Raji (cell line): ENCODE results near the gene PEBP1.

Source experiments
- POLR2A ChIP-seq: IDR thresholded peaks from 2 replicates; pipeline ENCODE4 v1.6.1; 2011; ENCODE audit warnings: low read depth, low read length, control low read depth; ENCODE audit not compliant: insufficient read depth

The PEBP1 gene

DNA sequence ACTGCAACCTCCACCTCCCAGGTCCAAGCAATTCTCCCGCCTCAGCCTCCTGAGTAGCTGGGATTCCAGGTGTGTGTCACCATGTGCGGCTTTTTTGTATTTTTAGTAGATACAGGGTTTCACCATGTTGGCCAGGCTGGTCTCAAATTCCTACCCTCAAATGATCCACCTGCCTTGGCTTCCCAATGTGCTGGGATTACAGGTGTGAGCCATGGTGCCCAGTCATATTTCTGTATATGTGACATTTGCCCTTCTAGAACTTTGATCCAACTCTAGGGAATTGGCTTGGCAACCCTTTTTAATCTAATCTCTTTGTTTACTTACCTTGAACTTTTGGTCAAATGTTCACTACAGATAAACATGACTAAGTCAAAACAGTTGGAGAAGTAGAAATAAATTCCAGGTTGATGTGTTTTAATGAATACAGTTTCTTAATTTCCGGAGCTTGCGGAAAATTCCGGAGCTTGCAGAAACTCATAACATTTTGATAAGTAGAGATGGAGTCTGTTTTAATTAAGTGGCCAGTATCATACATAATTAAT is 11.5 kb upstream of the PEBP1 start:
- TF ChIP-seq POLR2A, result no peak

DNA sequence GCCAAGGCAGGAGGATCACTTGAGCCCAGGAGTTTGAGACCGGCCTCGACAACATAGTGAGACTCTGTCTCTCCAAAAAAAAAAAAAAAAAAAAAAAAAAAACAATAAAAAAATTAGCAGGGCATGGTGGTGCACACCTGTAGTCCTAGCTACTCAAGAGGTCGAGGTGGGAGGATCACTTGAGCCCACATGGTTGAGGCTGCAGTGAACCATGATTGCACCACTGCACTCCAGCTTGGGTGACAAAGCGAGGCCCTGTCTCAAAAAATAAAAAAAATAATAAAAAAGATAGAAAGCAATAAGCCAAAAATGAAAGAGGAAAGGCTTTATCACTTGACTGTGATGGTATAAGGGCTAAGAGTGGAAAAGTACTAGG is 10.2 kb upstream of the PEBP1 start:
- no peak for TF ChIP-seq POLR2A

GRCh38 chr12:118126119-118126757 is 9.7 kb upstream of the PEBP1 start:
- no peak for TF ChIP-seq POLR2A

- no peak for TF ChIP-seq POLR2A
Measured at GRCh38 chr12:118127867-118128266, 8.1 kb upstream of the PEBP1 start.

GRCh38 chr12:118136559-118137003 is 657 bp downstream of the PEBP1 start:
- TF ChIP-seq POLR2A, result no peak

DNA sequence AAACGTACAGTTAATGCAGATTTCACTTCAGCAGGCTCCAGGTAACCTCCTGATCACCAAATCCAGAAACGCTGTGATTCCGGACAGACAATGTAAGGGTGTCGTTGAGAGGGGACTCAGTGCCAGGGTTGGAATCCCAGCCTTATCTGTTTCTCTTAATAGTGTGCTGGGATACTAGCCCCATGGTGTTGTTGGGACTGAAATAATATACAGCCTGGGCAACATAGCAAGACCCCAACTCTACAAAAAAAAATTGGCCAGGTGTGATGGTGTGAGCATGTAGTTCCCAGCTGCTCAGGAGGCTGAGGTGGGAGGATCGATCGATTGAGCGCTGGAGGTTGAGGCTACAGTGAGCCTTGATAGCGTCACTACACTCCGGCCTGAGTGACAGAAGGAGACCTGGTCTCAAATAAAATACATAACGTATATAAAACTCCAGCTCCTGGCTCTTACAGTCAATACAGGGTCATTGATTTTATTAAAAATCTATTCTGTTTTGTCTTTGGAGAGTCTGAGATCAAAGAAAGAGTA is 1.3 kb downstream of the PEBP1 start:
- no peak for TF ChIP-seq POLR2A

- TF ChIP-seq POLR2A, result no peak
Measured at GRCh38 chr12:118140825-118141224, 4.9 kb downstream of the PEBP1 start.

GRCh38 chr12:118144499-118144898 is 8.6 kb downstream of the PEBP1 start:
- TF ChIP-seq POLR2A, result no peak

DNA sequence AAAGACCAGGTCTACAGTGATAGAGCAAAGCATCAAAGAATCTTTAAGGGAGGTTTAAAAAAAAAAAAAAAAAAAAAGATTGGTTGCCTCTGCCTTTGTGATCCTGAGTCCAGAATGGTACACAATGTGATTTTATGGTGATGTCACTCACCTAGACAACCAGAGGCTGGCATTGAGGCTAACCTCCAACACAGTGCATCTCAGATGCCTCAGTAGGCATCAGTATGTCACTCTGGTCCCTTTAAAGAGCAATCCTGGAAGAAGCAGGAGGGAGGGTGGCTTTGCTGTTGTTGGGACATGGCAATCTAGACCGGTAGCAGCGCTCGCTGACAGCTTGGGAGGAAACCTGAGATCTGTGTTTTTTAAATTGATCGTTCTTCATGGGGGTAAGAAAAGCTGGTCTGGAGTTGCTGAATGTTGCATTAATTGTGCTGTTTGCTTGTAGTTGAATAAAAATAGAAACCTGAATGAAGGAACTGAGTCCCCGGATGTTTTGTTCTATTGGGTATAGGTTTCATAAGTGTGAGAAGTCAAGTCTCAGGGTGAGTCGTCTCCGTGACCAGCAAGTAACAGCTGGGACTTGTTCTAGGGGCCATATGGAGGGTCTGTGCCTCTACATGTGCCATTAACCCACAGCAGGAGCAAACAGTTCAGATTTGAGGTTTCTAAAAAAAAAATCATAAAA is 9.3 kb downstream of the PEBP1 start:
- TF ChIP-seq POLR2A, result no peak

DNA sequence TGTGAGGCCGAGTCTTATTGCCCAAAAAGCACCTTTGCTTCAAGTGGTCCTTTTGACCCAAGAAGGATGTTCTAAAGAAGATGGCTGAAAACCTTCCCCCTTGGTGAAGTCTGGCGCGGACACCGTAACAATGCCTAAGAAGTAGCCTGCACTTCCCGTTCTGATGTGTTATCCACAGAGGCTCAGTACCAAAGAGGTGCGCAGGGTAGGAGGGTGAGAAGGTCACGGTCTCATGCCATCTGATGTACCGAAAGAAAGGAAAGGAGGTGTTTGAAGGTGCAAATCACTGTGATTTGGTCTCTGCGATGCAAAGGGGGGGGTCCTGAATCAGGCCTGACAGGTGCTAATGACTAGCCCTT is 9.9 kb downstream of the PEBP1 start:
- TF ChIP-seq POLR2A, result no peak

DNA sequence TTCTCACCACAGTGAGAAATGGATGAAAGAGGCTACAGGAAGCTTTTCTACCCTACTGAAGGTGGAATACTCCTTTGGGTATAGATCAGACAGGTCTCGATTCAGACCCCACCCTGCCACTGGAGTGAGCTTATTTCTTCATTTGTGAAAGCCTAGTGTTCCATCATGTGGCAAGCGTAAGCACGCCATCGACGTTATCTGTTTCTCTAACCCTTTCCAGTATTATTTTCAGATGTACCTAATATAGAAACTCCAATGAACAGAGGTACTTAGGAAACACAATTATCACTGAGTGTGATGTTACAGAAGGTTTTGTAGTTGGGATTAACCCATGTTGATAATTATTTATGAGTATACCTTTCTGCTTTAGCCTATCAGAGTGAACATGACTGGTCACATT is 12.4 kb downstream of the PEBP1 start:
- no peak for TF ChIP-seq POLR2A

GRCh38 chr12:118150625-118151024 is 14.7 kb downstream of the PEBP1 start:
- no peak for TF ChIP-seq POLR2A

DNA sequence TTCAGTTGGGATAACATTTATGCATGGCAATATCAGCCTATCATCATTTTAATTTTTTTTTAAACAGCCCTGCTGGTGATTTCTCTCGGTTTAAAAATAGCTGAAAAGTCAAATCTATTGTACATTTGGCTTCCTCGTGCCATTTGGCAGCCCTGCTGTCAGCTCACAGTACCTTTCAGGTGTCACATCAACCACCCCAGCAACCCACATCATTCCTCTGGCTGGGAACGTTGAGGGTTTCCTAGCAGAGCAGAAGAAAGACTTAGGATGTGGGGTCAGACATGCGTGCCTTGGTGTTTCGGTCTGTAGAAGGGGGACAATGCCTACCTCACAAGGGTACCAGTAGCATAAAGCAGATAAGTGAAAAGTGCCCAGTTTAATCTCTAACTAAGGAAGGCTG is 15.8 kb downstream of the PEBP1 start:
- TF ChIP-seq POLR2A, result no peak

DNA sequence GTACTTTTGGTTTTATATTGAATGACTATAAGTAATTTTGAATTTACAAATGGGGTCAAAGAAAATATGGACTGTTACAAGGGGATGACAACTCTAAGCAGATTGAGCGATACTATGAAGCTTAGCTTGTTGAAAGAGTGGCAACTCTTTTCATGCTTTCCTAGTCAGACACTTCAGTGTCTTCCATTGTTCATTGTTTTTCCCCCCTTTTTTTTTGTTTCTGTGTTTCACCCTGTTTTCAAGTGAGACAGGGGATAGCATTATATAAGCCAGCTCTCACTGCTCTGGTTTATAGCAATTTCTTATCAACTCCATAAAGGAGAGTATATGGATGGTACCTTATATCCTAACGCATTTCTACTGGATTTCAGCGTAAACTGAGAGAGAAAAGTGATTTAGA is 24.6 kb downstream of the PEBP1 start:
- TF ChIP-seq POLR2A, result no peak

DNA sequence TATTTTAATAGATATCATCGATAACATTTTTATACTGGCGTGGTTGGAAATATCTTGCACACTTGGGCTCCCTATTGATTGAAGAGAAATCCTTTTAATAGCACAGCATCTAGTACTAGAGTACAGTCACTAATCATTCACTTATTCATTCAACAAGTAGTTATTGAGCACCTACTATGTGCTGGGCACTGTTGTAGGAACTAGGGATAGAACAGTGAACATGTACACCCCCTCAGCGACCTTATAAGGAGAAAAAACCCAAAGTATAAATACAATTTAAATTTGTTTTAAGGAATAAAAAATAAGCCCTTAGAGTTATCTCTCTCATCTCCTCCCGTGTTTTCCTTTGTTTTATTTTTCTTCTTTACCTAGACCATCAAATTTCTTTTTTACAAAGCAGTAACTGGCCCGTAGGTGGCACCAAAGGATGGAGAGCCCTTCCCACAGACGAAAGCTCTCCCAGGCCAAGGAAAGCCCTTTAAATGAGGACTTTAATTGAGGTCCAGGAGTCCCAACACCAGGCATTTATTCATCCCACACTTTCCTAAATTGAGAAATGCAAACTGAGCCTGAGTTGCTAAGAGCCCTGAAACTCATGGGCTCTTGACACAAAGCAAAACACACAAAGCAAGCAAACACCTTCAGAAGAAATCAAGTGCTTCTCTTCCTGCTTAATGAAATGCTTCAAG is 29.0 kb downstream of the PEBP1 start:
- TF ChIP-seq POLR2A, result no peak

GRCh38 chr12:118166946-118167345 is 31.0 kb downstream of the PEBP1 start:
- no peak for TF ChIP-seq POLR2A
